LNCAP (cell line): ENCODE measurements around the gene FLOT2.

Source experiments
- TF ChIP-seq, protein P1 (sequence below): fragments of 450-650 bp; IDR thresholded peaks from 2 replicates; pipeline ENCODE4 v1.5.1; 2017; ENCODE audit warnings: mild to moderate bottlenecking

FLOT2 gene

GRCh38 chr17:28848667-28849066 lies 48.9 kb downstream of the FLOT2 start:
- TF ChIP-seq, protein P1, sequence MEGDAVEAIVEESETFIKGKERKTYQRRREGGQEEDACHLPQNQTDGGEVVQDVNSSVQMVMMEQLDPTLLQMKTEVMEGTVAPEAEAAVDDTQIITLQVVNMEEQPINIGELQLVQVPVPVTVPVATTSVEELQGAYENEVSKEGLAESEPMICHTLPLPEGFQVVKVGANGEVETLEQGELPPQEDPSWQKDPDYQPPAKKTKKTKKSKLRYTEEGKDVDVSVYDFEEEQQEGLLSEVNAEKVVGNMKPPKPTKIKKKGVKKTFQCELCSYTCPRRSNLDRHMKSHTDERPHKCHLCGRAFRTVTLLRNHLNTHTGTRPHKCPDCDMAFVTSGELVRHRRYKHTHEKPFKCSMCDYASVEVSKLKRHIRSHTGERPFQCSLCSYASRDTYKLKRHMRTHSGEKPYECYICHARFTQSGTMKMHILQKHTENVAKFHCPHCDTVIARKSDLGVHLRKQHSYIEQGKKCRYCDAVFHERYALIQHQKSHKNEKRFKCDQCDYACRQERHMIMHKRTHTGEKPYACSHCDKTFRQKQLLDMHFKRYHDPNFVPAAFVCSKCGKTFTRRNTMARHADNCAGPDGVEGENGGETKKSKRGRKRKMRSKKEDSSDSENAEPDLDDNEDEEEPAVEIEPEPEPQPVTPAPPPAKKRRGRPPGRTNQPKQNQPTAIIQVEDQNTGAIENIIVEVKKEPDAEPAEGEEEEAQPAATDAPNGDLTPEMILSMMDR, result peak; percentile 44; the same call in 1 of the 2 replicates

DNA sequence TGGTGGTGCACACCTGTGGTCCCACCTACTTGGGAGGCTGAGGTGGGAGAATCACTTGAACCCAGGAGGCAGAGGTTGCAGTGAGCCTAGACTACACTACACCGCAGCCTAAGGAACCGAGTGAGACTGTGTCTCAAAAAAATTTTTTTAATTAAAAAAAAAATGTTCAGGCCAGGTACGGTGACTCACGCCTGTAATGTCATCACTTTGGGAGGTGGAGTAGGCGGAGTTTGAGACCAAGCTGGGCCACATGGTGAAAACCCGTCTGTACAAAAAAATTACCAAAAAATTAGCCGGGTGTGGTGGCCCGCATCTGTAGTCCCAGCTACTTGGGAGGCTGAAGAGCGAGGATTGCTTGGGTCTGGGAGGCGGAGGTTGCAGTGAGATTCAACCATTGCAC lies 51.3 kb downstream of the FLOT2 start:
- TF ChIP-seq, protein P1, result no peak

DNA sequence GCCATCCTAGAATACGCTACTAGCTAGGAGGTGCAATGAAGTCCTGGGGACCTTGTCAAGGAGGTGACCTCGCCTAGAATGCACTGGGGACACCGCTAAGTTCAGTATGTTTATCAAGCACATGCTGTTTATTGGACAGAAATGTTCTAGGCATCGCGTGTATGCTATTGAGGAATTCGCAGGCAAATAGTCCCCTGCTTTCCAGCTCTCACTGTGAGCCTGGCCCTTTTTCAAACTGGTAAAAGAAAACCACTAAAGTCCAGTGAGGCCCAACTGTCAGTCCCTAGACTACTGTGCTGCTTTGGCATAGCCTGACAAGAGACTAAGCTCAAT lies 53.8 kb downstream of the FLOT2 start:
- TF ChIP-seq, protein P1, result no peak

GRCh38 chr17:28842282-28843012 lies 55.1 kb downstream of the FLOT2 start, which contains the start of gene FAM222B:
FAM222B (minus strand) TSS chr17:28842790; CDS start chr17:28766667, 76,123 bp downstream.
- TF ChIP-seq, protein P1, result no peak

DNA sequence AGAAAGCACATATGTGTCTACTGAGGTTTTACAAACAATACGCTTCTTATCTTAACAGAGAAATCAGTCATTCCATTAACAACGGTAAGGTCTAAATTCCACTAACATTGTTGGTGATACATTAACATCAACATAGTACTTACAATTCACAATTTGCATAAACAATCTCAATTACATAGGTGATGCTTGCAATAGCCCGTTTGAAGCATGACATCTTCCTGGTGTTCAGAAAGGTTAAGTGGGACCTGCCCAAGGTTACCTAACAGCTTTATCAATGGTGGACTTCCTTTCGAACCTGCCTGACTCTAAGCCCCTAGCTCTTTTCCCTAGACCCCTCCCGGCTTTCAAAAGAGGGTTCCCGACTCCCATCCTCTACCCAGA lies 55.6 kb downstream of the FLOT2 start:
- TF ChIP-seq, protein P1, result no peak

GRCh38 chr17:28839221-28839620 lies 58.3 kb downstream of the FLOT2 start:
- TF ChIP-seq, protein P1, result no peak

- TF ChIP-seq, protein P1, result no peak
Measured at GRCh38 chr17:28834420-28834819, 63.1 kb downstream of the FLOT2 start.
